Stimulated activated CD4-positive, alpha-beta T cell treated with anti-CD3 and anti-CD28 coated beads, Interleukin-2, amount 100 ng/mL, for 24 hours (primary cell): ENCODE data around the gene FGR.
"Not testable (repeated sequence)": the region's sequence is repeated elsewhere in the genome, so short reads cannot be mapped to it uniquely, and the experiment has no call there.

Source experiments
- DNase-seq, 2 donors: peaks; one replicate each; pipeline ENCODE4 v3.0.0-alpha.2; 2020

FGR gene

GRCh38 chr1:27659497-27660299 lies 24.7 kb upstream of the FGR start:
- DNase-seq = peak; percentile 87 to 90

- peak; percentile 33 to 40 for DNase-seq
Observed at GRCh38 chr1:27658951-27659496, 24.0 kb upstream of the FGR start.

- DNase-seq = no peak
Observed at GRCh38 chr1:27656157-27656893, 21.3 kb upstream of the FGR start.

GRCh38 chr1:27655151-27655937 lies 20.4 kb upstream of the FGR start:
- DNase-seq = no peak

GRCh38 chr1:27652111-27652864 lies 17.3 kb upstream of the FGR start:
- DNase-seq = no peak

GRCh38 chr1:27650539-27651175 lies 15.7 kb upstream of the FGR start:
- no peak for DNase-seq

- no peak for DNase-seq
Observed at GRCh38 chr1:27650171-27650538, 15.2 kb upstream of the FGR start.

GRCh38 chr1:27649306-27649635 lies 14.3 kb upstream of the FGR start:
- no peak for DNase-seq

- no peak for DNase-seq
Observed at GRCh38 chr1:27648602-27649305, 13.8 kb upstream of the FGR start.

GRCh38 chr1:27647328-27647727 lies 12.3 kb upstream of the FGR start:
- no peak for DNase-seq

GRCh38 chr1:27646676-27647075 lies 11.7 kb upstream of the FGR start:
- DNase-seq = no peak

GRCh38 chr1:27645071-27645415 lies 10.1 kb upstream of the FGR start:
- no peak for DNase-seq

- no peak for DNase-seq
Observed at GRCh38 chr1:27644369-27645070, 9.5 kb upstream of the FGR start.

- peak; percentile 72 to 75 for DNase-seq
Observed at GRCh38 chr1:27643600-27644368, 8.8 kb upstream of the FGR start.

GRCh38 chr1:27640514-27640913 lies 5.5 kb upstream of the FGR start:
- not testable (repeated sequence) for DNase-seq

- no peak for DNase-seq
Observed at GRCh38 chr1:27638805-27639204, 3.8 kb upstream of the FGR start.

GRCh38 chr1:27638047-27638734 lies 3.2 kb upstream of the FGR start:
- DNase-seq = no peak

GRCh38 chr1:27635396-27636142 lies 584 bp upstream of the FGR start:
- no peak for DNase-seq
